HG03025 (cell line): Measurements from ENCODE around the gene EPS8L2.

Experiments used
- ATAC-seq: cut with Tn5 transposase; IDR thresholded peaks from one replicate; pipeline ENCODE4 v1.9.1; 2021; ENCODE audit warnings: mild to moderate bottlenecking, moderate library complexity; ENCODE audit not compliant: unreplicated experiment, low FRiP score

Gene EPS8L2

GRCh38 chr11:747158-748006 is 41.4 kb downstream of the EPS8L2 start, which contains the start of gene TALDO1:
Gene TALDO1 (plus strand): TSS chr11:747464. CDS start chr11:747482, 18 bp downstream.
- peak; percentile 70 for ATAC-seq

- ATAC-seq: no peak
Observed at GRCh38 chr11:748007-748359, 42.0 kb downstream of the EPS8L2 start.

GRCh38 chr11:749731-750130 is 43.7 kb downstream of the EPS8L2 start:
- no peak for ATAC-seq

GRCh38 chr11:760236-760635 is 54.2 kb downstream of the EPS8L2 start:
- ATAC-seq: no peak

GRCh38 chr11:761526-762108 is 55.6 kb downstream of the EPS8L2 start:
- ATAC-seq: no peak

GRCh38 chr11:762421-763072 is 56.5 kb downstream of the EPS8L2 start:
- no peak for ATAC-seq

GRCh38 chr11:763073-763463 is 57.0 kb downstream of the EPS8L2 start:
- ATAC-seq: no peak

- ATAC-seq: no peak
Observed at GRCh38 chr11:763549-764321, 57.7 kb downstream of the EPS8L2 start.

- ATAC-seq: no peak
Observed at GRCh38 chr11:764322-765024, 58.4 kb downstream of the EPS8L2 start.

GRCh38 chr11:765025-765801 is 59.2 kb downstream of the EPS8L2 start:
- ATAC-seq: no peak

- no peak for ATAC-seq
Observed at GRCh38 chr11:765802-766091, 59.7 kb downstream of the EPS8L2 start.

- no peak for ATAC-seq
Observed at GRCh38 chr11:766106-766935, 60.3 kb downstream of the EPS8L2 start.

GRCh38 chr11:766936-767210 is 60.8 kb downstream of the EPS8L2 start:
- ATAC-seq: no peak

- ATAC-seq: no peak
Observed at GRCh38 chr11:767238-767637, 61.2 kb downstream of the EPS8L2 start.

GRCh38 chr11:769887-770641 is 64.0 kb downstream of the EPS8L2 start:
- no peak for ATAC-seq

- ATAC-seq: no peak
Observed at GRCh38 chr11:770642-771616, 64.9 kb downstream of the EPS8L2 start.

GRCh38 chr11:771617-772204 is 65.7 kb downstream of the EPS8L2 start:
- no peak for ATAC-seq
